Measurements from ENCODE around the gene ANKRD52. TPM values are rescaled to one million over a fixed set of nuclear protein-coding genes. Genes with fewer than 3 reads are reported as not detected.
A peak's percentile ranks its signal among the peaks of the same experiment; 100 is the strongest.

The ANKRD52 gene
- total and polyA plus RNA-seq, 9 of the 15 experiments (the other 6 are each of a cell fraction or from before 2014, with no cell fraction given), result 0.52 to 46.8 (median 7.9) TPM

- no peak; the same call in 1 of the 2 replicates for TF ChIP-seq REST (IDR thresholded peaks at IDR 0.05; ENCODE audit: borderline replicate concordance)
- no peak for TF ChIP-seq REST (CRISPR knock-in tag; IDR thresholded peaks at IDR 0.05; ENCODE audit: low read depth)
- peak; percentile 87 for TF ChIP-seq TEAD4 (IDR thresholded peaks at IDR 0.05; ENCODE audit: low read length)
- TF ChIP-seq TEAD4 (CRISPR knock-in tag; IDR thresholded peaks at IDR 0.05; ENCODE audit: borderline replicate concordance), result no peak
- TF ChIP-seq ZNF143 (CRISPR knock-in tag; IDR thresholded peaks at IDR 0.05), result 0 out of 2 replicates have a peak, but pooled peaks have one; percentile 45
- TF ChIP-seq TBP (optimal IDR thresholded peaks at IDR 0.05; ENCODE audit: low read depth, low read length), result peak; percentile 99
- TF ChIP-seq ETV1 (tag; conservative IDR thresholded peaks at IDR 0.05; ENCODE audit: low read depth), result peak; percentile 99
- TF ChIP-seq, protein P1, sequence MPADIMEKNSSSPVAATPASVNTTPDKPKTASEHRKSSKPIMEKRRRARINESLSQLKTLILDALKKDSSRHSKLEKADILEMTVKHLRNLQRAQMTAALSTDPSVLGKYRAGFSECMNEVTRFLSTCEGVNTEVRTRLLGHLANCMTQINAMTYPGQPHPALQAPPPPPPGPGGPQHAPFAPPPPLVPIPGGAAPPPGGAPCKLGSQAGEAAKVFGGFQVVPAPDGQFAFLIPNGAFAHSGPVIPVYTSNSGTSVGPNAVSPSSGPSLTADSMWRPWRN (IDR thresholded peaks at IDR 0.05; ENCODE audit: low read depth), result peak; percentile 50; the same call in 1 of the 2 replicates
- TF ChIP-seq MTA1 (IDR thresholded peaks at IDR 0.05; ENCODE audit: borderline replicate concordance), result peak; percentile 17; the same call in 1 of the 2 replicates
- TF ChIP-seq, protein P2, sequence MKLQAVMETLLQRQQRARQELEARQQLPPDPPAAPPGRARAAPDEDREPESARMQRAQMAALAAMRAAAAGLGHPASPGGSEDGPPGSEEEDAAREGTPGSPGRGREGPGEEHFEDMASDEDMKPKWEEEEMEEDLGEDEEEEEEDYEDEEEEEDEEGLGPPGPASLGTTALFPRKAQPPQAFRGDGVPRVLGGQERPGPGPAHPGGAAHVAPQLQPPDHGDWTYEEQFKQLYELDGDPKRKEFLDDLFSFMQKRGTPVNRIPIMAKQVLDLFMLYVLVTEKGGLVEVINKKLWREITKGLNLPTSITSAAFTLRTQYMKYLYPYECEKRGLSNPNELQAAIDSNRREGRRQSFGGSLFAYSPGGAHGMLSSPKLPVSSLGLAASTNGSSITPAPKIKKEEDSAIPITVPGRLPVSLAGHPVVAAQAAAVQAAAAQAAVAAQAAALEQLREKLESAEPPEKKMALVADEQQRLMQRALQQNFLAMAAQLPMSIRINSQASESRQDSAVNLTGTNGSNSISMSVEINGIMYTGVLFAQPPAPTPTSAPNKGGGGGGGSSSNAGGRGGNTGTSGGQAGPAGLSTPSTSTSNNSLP (IDR thresholded peaks at IDR 0.05; ENCODE audit: borderline replicate concordance, low read depth, low read length), result no peak
- TF ChIP-seq KDM5B (IDR thresholded peaks at IDR 0.05; ENCODE audit: insufficient replicate concordance, low read depth, low read length), result peak; percentile 82
- TF ChIP-seq ZEB2 (IDR thresholded peaks at IDR 0.05), result no peak; the same call in none of the 2 replicates
- TF ChIP-seq, protein P3, sequence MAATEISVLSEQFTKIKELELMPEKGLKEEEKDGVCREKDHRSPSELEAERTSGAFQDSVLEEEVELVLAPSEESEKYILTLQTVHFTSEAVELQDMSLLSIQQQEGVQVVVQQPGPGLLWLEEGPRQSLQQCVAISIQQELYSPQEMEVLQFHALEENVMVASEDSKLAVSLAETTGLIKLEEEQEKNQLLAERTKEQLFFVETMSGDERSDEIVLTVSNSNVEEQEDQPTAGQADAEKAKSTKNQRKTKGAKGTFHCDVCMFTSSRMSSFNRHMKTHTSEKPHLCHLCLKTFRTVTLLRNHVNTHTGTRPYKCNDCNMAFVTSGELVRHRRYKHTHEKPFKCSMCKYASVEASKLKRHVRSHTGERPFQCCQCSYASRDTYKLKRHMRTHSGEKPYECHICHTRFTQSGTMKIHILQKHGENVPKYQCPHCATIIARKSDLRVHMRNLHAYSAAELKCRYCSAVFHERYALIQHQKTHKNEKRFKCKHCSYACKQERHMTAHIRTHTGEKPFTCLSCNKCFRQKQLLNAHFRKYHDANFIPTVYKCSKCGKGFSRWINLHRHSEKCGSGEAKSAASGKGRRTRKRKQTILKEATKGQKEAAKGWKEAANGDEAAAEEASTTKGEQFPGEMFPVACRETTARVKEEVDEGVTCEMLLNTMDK (IDR thresholded peaks at IDR 0.05; ENCODE audit: borderline replicate concordance, insufficient read depth, low read depth, low read length, poor library complexity, severe bottlenecking), result no peak
Measured at GRCh38 chr12:56189918-56190694, 68.1 kb downstream of the ANKRD52 start (continued).

All from K562 (cell line).